HTR-8/SVneo (cell line): ENCODE results near the gene CD247.

Experiments
- DNase-seq: peaks from one replicate; pipeline ENCODE4 v3.0.0; 2011; ENCODE audit warnings: low spot score, mixed read lengths; ENCODE audit not compliant: insufficient read length
- FAIRE-seq: peaks from 2 replicates; lab custom pipeline; 2011; peaks lifted over from hg19 to GRCh38; lab: Jason Lieb, UNC

CD247 gene

GRCh38 chr1:167442854-167443565 lies 75.3 kb downstream of the CD247 start:
- FAIRE-seq (no peak), DNase-seq (no peak)

GRCh38 chr1:167442142-167442848 lies 76.0 kb downstream of the CD247 start:
- FAIRE-seq (peak; percentile 20), DNase-seq (peak; percentile 89)

GRCh38 chr1:167441222-167441621 lies 77.1 kb downstream of the CD247 start:
- DNase-seq, result no peak
- FAIRE-seq, result no peak

GRCh38 chr1:167440776-167441175 lies 77.6 kb downstream of the CD247 start:
- FAIRE-seq (no peak), DNase-seq (no peak)

GRCh38 chr1:167440345-167440744 lies 78.0 kb downstream of the CD247 start:
- DNase-seq (no peak), FAIRE-seq (no peak)

GRCh38 chr1:167439301-167439988 lies 78.9 kb downstream of the CD247 start:
- FAIRE-seq (no peak), DNase-seq (peak; percentile 31)

- DNase-seq (no peak), FAIRE-seq (no peak)
Measured at GRCh38 chr1:167438171-167439138, 79.9 kb downstream of the CD247 start.

GRCh38 chr1:167435484-167435883 lies 82.8 kb downstream of the CD247 start:
- DNase-seq (no peak), FAIRE-seq (no peak)

- FAIRE-seq, result no peak
Measured at GRCh38 chr1:167434306-167434705, 84.0 kb downstream of the CD247 start.

GRCh38 chr1:167433884-167434283 lies 84.4 kb downstream of the CD247 start:
- FAIRE-seq, result no peak
- no peak for DNase-seq

More at GRCh38 chr1:167434306-167434705, 84.0 kb downstream of the CD247 start:
- DNase-seq, result no peak

GRCh38 chr1:167432780-167433179 lies 85.5 kb downstream of the CD247 start:
- FAIRE-seq, result no peak
- DNase-seq, result no peak

GRCh38 chr1:167431909-167432650 lies 86.2 kb downstream of the CD247 start:
- FAIRE-seq (no peak), DNase-seq (no peak)

GRCh38 chr1:167431261-167431908 lies 86.9 kb downstream of the CD247 start:
- FAIRE-seq (no peak), DNase-seq (no peak)

- no peak for DNase-seq
- no peak for FAIRE-seq
Measured at GRCh38 chr1:167430849-167431242, 87.5 kb downstream of the CD247 start.

- FAIRE-seq, result no peak
Measured at GRCh38 chr1:167430134-167430848, 88.0 kb downstream of the CD247 start.

GRCh38 chr1:167429612-167430011 lies 88.7 kb downstream of the CD247 start:
- DNase-seq, result no peak
- no peak for FAIRE-seq

More at GRCh38 chr1:167430134-167430848, 88.0 kb downstream of the CD247 start:
- DNase-seq, result no peak

- FAIRE-seq, result no peak
- DNase-seq, result no peak
Measured at GRCh38 chr1:167428395-167428794, 89.9 kb downstream of the CD247 start.

- FAIRE-seq (no peak), DNase-seq (no peak)
Measured at GRCh38 chr1:167427848-167428247, 90.5 kb downstream of the CD247 start.
